ENCODE results near the gene ZBTB12.
"Not testable (repeated sequence)": the region's sequence is repeated elsewhere in the genome, so short reads cannot be mapped to it uniquely, and the experiment has no call there.

Gene ZBTB12

GRCh38 chr6:31901953-31902643, at the start of gene ZBTB12:
Gene ZBTB12, minus strand, starts transcription at chr6:31902086. Its CDS starts 781 bp downstream, at chr6:31901305.
- DNase-seq (ENCODE audit: low read depth): peak; percentile 73

GRCh38 chr6:31949926-31950548, 48.2 kb upstream of the ZBTB12 start:
- DNase-seq (ENCODE audit: low read depth): no peak

GRCh38 chr6:31948753-31949413, 47.0 kb upstream of the ZBTB12 start:
- DNase-seq (ENCODE audit: low read depth): no peak

- no peak for DNase-seq (ENCODE audit: low read depth)
Measured at GRCh38 chr6:31948306-31948705, 46.4 kb upstream of the ZBTB12 start.

GRCh38 chr6:31947864-31948263, 46.0 kb upstream of the ZBTB12 start:
- DNase-seq (ENCODE audit: low read depth): no peak

GRCh38 chr6:31947070-31947675, 45.3 kb upstream of the ZBTB12 start:
- DNase-seq (ENCODE audit: low read depth): no peak

- DNase-seq (ENCODE audit: low read depth): no peak
Measured at GRCh38 chr6:31946370-31946885, 44.5 kb upstream of the ZBTB12 start.

- no peak for DNase-seq (ENCODE audit: low read depth)
Measured at GRCh38 chr6:31945507-31946369, 43.9 kb upstream of the ZBTB12 start, which contains the start of gene CFB. Gene CFB, plus strand, starts transcription at chr6:31946095. Its CDS starts 127 bp downstream, at chr6:31946222.

- DNase-seq (ENCODE audit: low read depth): no peak
Measured at GRCh38 chr6:31945154-31945506, 43.2 kb upstream of the ZBTB12 start.

GRCh38 chr6:31943742-31944141, 41.9 kb upstream of the ZBTB12 start:
- no peak for DNase-seq (ENCODE audit: low read depth)

- DNase-seq (ENCODE audit: low read depth): no peak
Measured at GRCh38 chr6:31940256-31940664, 38.4 kb upstream of the ZBTB12 start.

GRCh38 chr6:31935823-31936222, 33.9 kb upstream of the ZBTB12 start:
- no peak for DNase-seq (ENCODE audit: low read depth)

GRCh38 chr6:31935021-31935420, 33.1 kb upstream of the ZBTB12 start:
- DNase-seq (ENCODE audit: low read depth): no peak

- no peak for DNase-seq (ENCODE audit: low read depth)
Measured at GRCh38 chr6:31933537-31933936, 31.7 kb upstream of the ZBTB12 start.

- not testable (repeated sequence) for DNase-seq (ENCODE audit: low read depth)
Measured at GRCh38 chr6:31932137-31932536, 30.3 kb upstream of the ZBTB12 start.

GRCh38 chr6:31930962-31931361, 29.1 kb upstream of the ZBTB12 start:
- DNase-seq (ENCODE audit: low read depth): no peak

- DNase-seq (ENCODE audit: low read depth): no peak
Measured at GRCh38 chr6:31928672-31928939, 26.7 kb upstream of the ZBTB12 start.

GRCh38 chr6:31927863-31928671, 26.2 kb upstream of the ZBTB12 start:
- no peak for DNase-seq (ENCODE audit: low read depth)

- no peak for DNase-seq (ENCODE audit: low read depth)
Measured at GRCh38 chr6:31927242-31927862, 25.5 kb upstream of the ZBTB12 start, which contains the start of gene C2. Gene C2, plus strand, starts transcription at chr6:31927717. Its CDS starts 36 bp downstream, at chr6:31927753.

- peak; percentile 16 for DNase-seq (ENCODE audit: low read depth)
Measured at GRCh38 chr6:31922942-31923341, 21.1 kb upstream of the ZBTB12 start.

All from activated T-cell treated with anti-CD3 and anti-CD28 coated beads for 1 hour (primary cell).